ENCODE results near the gene DNASE1. TPM values are rescaled to one million over a fixed set of nuclear protein-coding genes. Genes with fewer than 3 reads are reported as not detected.

The DNASE1 gene
- total and polyA plus RNA-seq, 3 experiments from 2014 or later = 5.8 to 15.0 (median 13.5) TPM

DNA sequence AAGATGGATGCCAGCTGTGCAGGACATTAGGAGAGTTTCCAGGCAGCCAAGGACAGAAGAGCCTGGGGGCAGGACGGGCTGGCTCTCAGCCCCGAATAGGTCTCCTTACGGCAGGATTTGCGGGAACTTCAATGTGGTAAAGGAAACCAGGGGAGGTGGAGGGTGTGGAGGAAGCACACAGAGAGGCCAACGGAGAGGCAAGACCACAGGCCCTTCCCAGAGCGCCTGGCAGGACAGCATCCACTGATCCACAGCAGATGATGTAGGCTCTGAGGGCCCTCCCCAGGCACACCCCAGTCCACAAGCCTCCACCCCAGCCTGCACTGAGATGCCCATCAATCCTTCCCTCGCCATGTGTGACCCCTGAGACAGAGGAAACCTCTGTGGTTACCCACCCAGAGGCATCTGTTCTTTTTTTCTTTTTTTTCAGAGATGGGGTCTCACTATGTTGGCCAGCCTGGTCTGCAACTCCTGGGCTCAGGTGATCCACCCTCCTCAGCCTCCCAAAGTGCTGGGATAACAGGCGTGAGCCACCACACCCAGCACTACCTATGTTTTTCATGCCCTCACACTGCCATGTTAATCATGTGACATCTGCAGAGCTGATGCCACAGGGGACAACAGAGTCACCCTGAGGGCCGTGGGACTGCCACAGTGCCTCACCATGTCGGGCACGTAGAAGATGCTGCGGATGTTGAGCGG lies 19.3 kb downstream of the DNASE1 start:
- H3K4me1 Mint-ChIP-seq = peaks cover 6 to 22% (median 7%) of the 10 kb centered on the region in 3 donors
- no peaks in the 10 kb centered on the region for H3K27me3 ChIP-seq (ENCODE audit: insufficient read depth, low read length, poor library complexity, severe bottlenecking)
- H3K4me1 ChIP-seq (ENCODE audit: insufficient read depth, low read length) = no peaks in the 10 kb centered on the region
- H3K27ac ChIP-seq (ENCODE audit: low read depth, low read length) = no peak overlapping the region
- POLR2A ChIA-PET = no interaction called here
- H3K4me3 Mint-ChIP-seq = no peak overlapping the region
- no peaks in the 10 kb centered on the region for H3K9me3 Mint-ChIP-seq
- no peaks in the 10 kb centered on the region for H3K9me3 ChIP-seq (ENCODE audit: low read length)
- peaks cover 15% of the 10 kb centered on the region for H3K36me3 ChIP-seq (ENCODE audit: insufficient read depth, low read length)
- peaks cover 0 to 66% (median 7%) of the 10 kb centered on the region in 3 donors for H3K36me3 Mint-ChIP-seq
- no peak overlapping the region for H3K4me3 ChIP-seq (ENCODE audit: low read length)
- DNase-seq = peak in 1 of 5 donors; percentile 39
- H3K27ac Mint-ChIP-seq = no peak overlapping the region
- H3K27me3 Mint-ChIP-seq = no peaks in the 10 kb centered on the region
- CTCF ChIA-PET = no interaction called here

DNA sequence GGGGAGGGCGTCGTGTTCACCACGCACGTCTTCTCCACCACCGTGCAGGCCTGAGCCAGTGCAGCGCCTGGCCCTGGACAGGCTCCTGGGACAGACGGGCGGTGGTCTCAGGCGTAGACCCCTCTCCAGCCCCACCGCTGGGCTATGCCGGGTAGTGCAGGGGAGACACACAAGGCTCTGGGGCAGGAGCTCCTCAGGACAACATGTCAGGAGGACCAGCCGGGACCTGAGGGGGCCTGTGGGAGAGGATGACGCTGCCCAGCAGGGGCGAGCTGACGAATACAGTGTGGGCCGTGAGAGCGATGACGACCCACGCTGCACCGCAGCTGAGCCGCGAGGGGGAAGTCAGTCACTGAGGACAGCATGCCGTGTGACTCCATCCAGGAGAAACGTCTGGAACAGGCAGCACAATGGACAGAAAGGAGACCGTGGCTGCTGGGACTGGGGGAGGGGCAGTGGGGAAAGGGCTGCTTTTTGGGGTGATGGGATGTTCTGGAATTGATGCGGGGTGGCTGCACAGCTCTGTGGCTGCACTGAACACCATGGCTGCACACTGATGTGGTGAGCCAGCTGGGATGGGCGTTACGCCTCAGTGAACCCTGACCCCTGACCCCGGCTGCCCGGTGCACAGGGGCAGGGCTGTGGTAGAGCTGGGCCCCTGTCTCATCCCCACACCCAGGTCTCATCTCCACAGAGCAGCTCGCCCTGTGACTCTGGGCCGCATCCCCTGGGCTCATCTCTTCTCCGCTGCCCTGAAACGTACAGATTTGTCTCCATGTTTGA lies 20.2 kb downstream of the DNASE1 start:
- peak in 1 of 5 donors; percentile 38 for DNase-seq
- Histone ChIP-seq H3K36me3 (ENCODE audit: insufficient read depth, low read length) (peaks cover 17% of the 10 kb centered on the region), H3K4me3 (ENCODE audit: low read length) (no peak overlapping the region), H3K4me1 (ENCODE audit: insufficient read depth, low read length) (no peaks in the 10 kb centered on the region), H3K9me3 (ENCODE audit: low read length) (no peaks in the 10 kb centered on the region), H3K27ac (ENCODE audit: low read depth, low read length) (no peak overlapping the region), H3K27me3 (ENCODE audit: insufficient read depth, low read length, poor library complexity, severe bottlenecking) (no peaks in the 10 kb centered on the region)
- ChIA-PET CTCF (interaction anchor here (1.0 kb wide), 1 partner anchor 16 kb away, joined by 3 read pairs; no protein-coding TSS in a partner anchor), POLR2A (no interaction called here)
- peaks cover 0 to 69% (median 7%) of the 10 kb centered on the region in 3 donors for H3K36me3 Mint-ChIP-seq
- H3K27ac Mint-ChIP-seq = no peak overlapping the region
- no peak overlapping the region for H3K4me3 Mint-ChIP-seq
- no peaks in the 10 kb centered on the region for H3K9me3 Mint-ChIP-seq
- peaks cover 6 to 14% (median 7%) of the 10 kb centered on the region in 3 donors for H3K4me1 Mint-ChIP-seq
- no peaks in the 10 kb centered on the region for H3K27me3 Mint-ChIP-seq

GRCh38 chr16:3675601-3676130 lies 21.2 kb downstream of the DNASE1 start:
- no peak for DNase-seq
- H3K36me3 Mint-ChIP-seq = peaks cover 0 to 71% (median 7%) of the 10 kb centered on the region in 3 donors
- ChIA-PET CTCF (interaction anchor here (1.0 kb wide), 1 partner anchor 15 kb away, joined by 3 read pairs; no protein-coding TSS in a partner anchor), POLR2A (interaction anchor here (0.5 kb wide), 1 partner anchor 393 kb away, joined by 3 read pairs; no protein-coding TSS in a partner anchor)
- peaks cover 17% of the 10 kb centered on the region for H3K36me3 ChIP-seq (ENCODE audit: insufficient read depth, low read length)
- H3K27me3 Mint-ChIP-seq = no peaks in the 10 kb centered on the region
- peaks cover 4 to 8% (median 5%) of the 10 kb centered on the region in 3 donors for H3K4me1 Mint-ChIP-seq
- H3K4me3 ChIP-seq (ENCODE audit: low read length) = no peak overlapping the region
- H3K9me3 ChIP-seq (ENCODE audit: low read length) = no peaks in the 10 kb centered on the region
- no peak overlapping the region for H3K4me3 Mint-ChIP-seq
- H3K4me1 ChIP-seq (ENCODE audit: insufficient read depth, low read length) = no peaks in the 10 kb centered on the region
- no peaks in the 10 kb centered on the region for H3K27me3 ChIP-seq (ENCODE audit: insufficient read depth, low read length, poor library complexity, severe bottlenecking)
- no peak overlapping the region for H3K27ac Mint-ChIP-seq
- no peaks in the 10 kb centered on the region for H3K9me3 Mint-ChIP-seq
- no peak overlapping the region for H3K27ac ChIP-seq (ENCODE audit: low read depth, low read length)

GRCh38 chr16:3677994-3678393 lies 23.5 kb downstream of the DNASE1 start:
- Mint-ChIP-seq H3K9me3 (no peaks in the 10 kb centered on the region), H3K4me3 (no peak overlapping the region), H3K27me3 (no peaks in the 10 kb centered on the region), H3K36me3 (peaks cover 4 to 77% (median 9%) of the 10 kb centered on the region in 3 donors), H3K27ac (no peak overlapping the region), H3K4me1 (peaks cover 0 to under 1% (median 0%) of the 10 kb centered on the region in 3 donors)
- Histone ChIP-seq H3K4me1 (ENCODE audit: insufficient read depth, low read length) (no peaks in the 10 kb centered on the region), H3K9me3 (ENCODE audit: low read length) (no peaks in the 10 kb centered on the region), H3K27me3 (ENCODE audit: insufficient read depth, low read length, poor library complexity, severe bottlenecking) (no peaks in the 10 kb centered on the region), H3K36me3 (ENCODE audit: insufficient read depth, low read length) (peaks cover 23% of the 10 kb centered on the region), H3K4me3 (ENCODE audit: low read length) (no peak overlapping the region), H3K27ac (ENCODE audit: low read depth, low read length) (no peak overlapping the region)
- DNase-seq = no peak
- CTCF ChIA-PET = no interaction called here
- POLR2A ChIA-PET = no interaction called here

DNA sequence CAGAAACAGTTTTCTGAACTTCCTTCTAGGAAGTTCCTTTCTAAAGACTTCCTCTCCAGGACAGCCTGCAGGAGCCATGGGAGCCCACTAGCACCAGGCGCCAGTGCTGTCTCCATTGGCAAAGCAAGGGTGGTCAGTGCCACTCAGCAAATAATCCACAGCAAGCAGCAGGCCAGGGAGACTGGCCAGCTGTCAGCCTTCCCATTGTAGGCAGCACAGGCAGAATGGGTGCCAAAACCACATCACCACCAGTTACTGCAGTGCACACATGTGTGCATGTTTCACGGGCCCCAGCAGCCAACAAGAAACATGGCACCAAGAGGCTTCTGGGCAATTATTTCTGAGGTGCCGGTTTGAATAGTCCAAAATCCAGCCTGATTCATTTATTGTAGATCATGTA lies 26.7 kb downstream of the DNASE1 start:
- no peak overlapping the region for H3K27ac Mint-ChIP-seq
- H3K4me3 ChIP-seq (ENCODE audit: low read length) = no peak overlapping the region
- CTCF ChIA-PET = no interaction called here
- peak overlapping the region in 1 of 7 donors; percentile 61 for H3K4me3 Mint-ChIP-seq
- no peaks in the 10 kb centered on the region for H3K27me3 ChIP-seq (ENCODE audit: insufficient read depth, low read length, poor library complexity, severe bottlenecking)
- no peaks in the 10 kb centered on the region for H3K9me3 ChIP-seq (ENCODE audit: low read length)
- no peak for DNase-seq
- H3K9me3 Mint-ChIP-seq = no peaks in the 10 kb centered on the region
- H3K4me1 Mint-ChIP-seq = peaks cover 0 to 1% (median 0%) of the 10 kb centered on the region in 3 donors
- peaks cover 17% of the 10 kb centered on the region for H3K36me3 ChIP-seq (ENCODE audit: insufficient read depth, low read length)
- POLR2A ChIA-PET = no interaction called here
- peaks cover 4 to 73% (median 11%) of the 10 kb centered on the region in 3 donors for H3K36me3 Mint-ChIP-seq
- H3K27me3 Mint-ChIP-seq = no peaks in the 10 kb centered on the region
- H3K27ac ChIP-seq (ENCODE audit: low read depth, low read length) = no peak overlapping the region
- no peaks in the 10 kb centered on the region for H3K4me1 ChIP-seq (ENCODE audit: insufficient read depth, low read length)

DNA sequence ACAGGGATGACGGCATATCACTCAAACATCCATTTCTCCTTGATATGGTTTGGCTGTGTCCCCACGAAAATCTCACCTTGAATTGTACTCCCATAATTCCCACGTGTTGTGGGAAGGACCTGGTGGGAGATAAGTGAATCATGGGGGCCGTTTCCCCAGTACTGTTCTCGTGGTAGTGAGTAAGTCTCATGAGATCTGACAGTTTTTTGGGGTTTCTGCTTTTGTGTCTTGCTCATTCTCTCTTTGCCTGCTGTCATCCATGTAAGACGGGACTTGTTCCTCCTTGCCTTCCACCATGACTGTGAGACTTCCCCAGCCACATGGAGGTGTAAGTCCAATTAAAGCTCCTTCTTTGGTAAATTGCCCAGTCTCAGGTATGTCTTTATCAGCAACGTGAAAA lies 32.5 kb downstream of the DNASE1 start:
- DNase-seq = no peak
- H3K27me3 ChIP-seq (ENCODE audit: insufficient read depth, low read length, poor library complexity, severe bottlenecking) = no peaks in the 10 kb centered on the region
- Mint-ChIP-seq H3K4me3 (no peak overlapping the region), H3K4me1 (peaks cover 7 to 8% (median 8%) of the 10 kb centered on the region in 3 donors), H3K27ac (no peak overlapping the region), H3K9me3 (no peaks in the 10 kb centered on the region), H3K36me3 (peaks cover under 1 to 52% (median 19%) of the 10 kb centered on the region in 3 donors), H3K27me3 (no peaks in the 10 kb centered on the region)
- H3K4me1 ChIP-seq (ENCODE audit: insufficient read depth, low read length) = peaks cover 6% of the 10 kb centered on the region
- no peaks in the 10 kb centered on the region for H3K9me3 ChIP-seq (ENCODE audit: low read length)
- CTCF ChIA-PET = no interaction called here
- H3K27ac ChIP-seq (ENCODE audit: low read depth, low read length) = no peak overlapping the region
- peaks cover 4% of the 10 kb centered on the region for H3K36me3 ChIP-seq (ENCODE audit: insufficient read depth, low read length)
- no peak overlapping the region for H3K4me3 ChIP-seq (ENCODE audit: low read length)
- POLR2A ChIA-PET = no interaction called here

DNA sequence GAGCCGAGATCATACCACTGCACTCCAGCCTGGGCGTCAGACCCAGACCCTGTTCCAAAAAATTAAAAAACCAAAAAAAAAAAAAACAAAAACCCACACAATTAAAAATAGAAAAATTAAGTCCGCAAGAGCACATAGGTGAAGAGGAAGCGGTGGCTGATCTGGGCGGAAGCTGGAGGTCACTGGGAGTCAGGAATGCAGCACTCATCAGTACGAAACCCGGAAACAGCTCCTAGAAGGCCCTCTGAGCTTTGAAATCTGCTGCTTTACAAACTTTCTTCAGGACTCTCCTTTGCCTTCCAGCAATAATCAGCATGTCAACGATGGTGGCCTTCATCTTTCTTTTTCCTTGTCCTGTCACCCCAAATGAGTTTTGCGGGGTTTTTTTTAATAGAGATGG lies 33.3 kb downstream of the DNASE1 start:
- Mint-ChIP-seq H3K27me3 (no peaks in the 10 kb centered on the region), H3K9me3 (no peaks in the 10 kb centered on the region), H3K27ac (peak overlapping the region in 1 of 8 donors; percentile 51), H3K4me1 (peaks cover 7 to 8% (median 8%) of the 10 kb centered on the region in 3 donors), H3K36me3 (peaks cover 0 to 48% (median 18%) of the 10 kb centered on the region in 3 donors), H3K4me3 (no peak overlapping the region)
- H3K36me3 ChIP-seq (ENCODE audit: insufficient read depth, low read length) = peaks cover 4% of the 10 kb centered on the region
- no peak overlapping the region for H3K27ac ChIP-seq (ENCODE audit: low read depth, low read length)
- H3K4me1 ChIP-seq (ENCODE audit: insufficient read depth, low read length) = peaks cover 6% of the 10 kb centered on the region
- H3K27me3 ChIP-seq (ENCODE audit: insufficient read depth, low read length, poor library complexity, severe bottlenecking) = no peaks in the 10 kb centered on the region
- CTCF ChIA-PET = interaction anchor here (1.2 to 1.4 kb wide), 2 partner anchors 37 to 192 kb away, joined by 4 to 5 read pairs; no protein-coding TSS in a partner anchor
- H3K4me3 ChIP-seq (ENCODE audit: low read length) = no peak overlapping the region
- no peak for DNase-seq
- POLR2A ChIA-PET = no interaction called here
- no peaks in the 10 kb centered on the region for H3K9me3 ChIP-seq (ENCODE audit: low read length)
